Measurements from ENCODE around the gene NEBL.

NEBL gene

GRCh38 chr10:20839141-20839540 lies 58.0 kb downstream of the NEBL start:
- Mint-ChIP-seq H3K27ac (no peak overlapping the region), H3K27me3 (ENCODE audit: low read depth) (no peaks in the 10 kb centered on the region), H3K4me3 (no peak overlapping the region), H3K36me3 (ENCODE audit: low read depth) (peaks cover 55% of the 10 kb centered on the region), H3K9me3 (peaks cover 18% of the 10 kb centered on the region), H3K4me1 (no peaks in the 10 kb centered on the region)
- no peak for TF ChIP-seq CTCF (IDR thresholded peaks at IDR 0.05; ENCODE audit: unreplicated experiment in 3 of 3)

GRCh38 chr10:20836401-20836800 lies 60.7 kb downstream of the NEBL start:
- Mint-ChIP-seq H3K9me3 (peaks cover 15% of the 10 kb centered on the region), H3K27ac (no peak overlapping the region), H3K4me3 (no peak overlapping the region), H3K27me3 (ENCODE audit: low read depth) (no peaks in the 10 kb centered on the region), H3K4me1 (no peaks in the 10 kb centered on the region), H3K36me3 (ENCODE audit: low read depth) (peaks cover 50% of the 10 kb centered on the region)
- TF ChIP-seq CTCF (IDR thresholded peaks at IDR 0.05; ENCODE audit: unreplicated experiment in 3 of 3): no peak

DNA sequence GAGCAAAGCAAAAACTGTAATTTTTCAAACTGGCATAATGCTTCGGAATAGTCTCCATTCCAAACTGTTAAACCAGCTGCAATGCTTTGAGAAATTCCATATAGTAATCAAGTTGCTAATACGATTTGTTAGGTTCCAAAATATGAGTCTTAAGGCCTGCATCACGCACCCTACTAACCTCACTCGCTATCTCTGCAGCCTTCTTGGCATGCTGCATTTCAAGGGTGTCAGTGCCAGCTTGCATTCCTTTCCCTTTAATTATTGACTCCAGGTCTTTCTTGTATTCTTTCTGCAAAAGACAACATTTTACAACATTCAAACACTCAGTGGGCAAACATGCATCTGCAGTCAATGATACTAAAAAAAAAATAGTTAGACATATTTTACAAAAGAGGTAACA lies 61.8 kb downstream of the NEBL start:
- no peak for TF ChIP-seq CTCF (IDR thresholded peaks at IDR 0.05; ENCODE audit: unreplicated experiment in 3 of 3)
- Mint-ChIP-seq H3K4me3 (no peak overlapping the region), H3K36me3 (ENCODE audit: low read depth) (peaks cover 44% of the 10 kb centered on the region)

DNA sequence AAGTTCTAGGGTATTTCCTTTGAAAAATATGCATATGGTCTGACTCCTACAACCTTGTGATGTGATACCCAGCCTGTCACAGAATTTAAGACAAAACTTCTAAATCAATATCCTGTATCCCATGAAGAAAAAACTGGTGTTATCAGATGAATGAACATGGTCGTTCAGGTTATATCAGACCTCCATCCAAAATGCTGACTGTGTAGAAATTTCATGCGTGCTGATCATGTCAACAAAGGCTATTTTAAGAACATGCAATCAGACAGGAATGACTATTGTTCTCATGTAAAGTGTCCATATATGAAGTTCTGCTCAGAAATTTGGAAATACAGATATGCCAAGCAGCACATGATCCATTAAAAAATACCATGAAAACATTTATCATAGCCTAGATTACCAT lies 62.3 kb downstream of the NEBL start:
- Mint-ChIP-seq H3K36me3 (ENCODE audit: low read depth) (peaks cover 44% of the 10 kb centered on the region), H3K4me3 (no peak overlapping the region), H3K27me3 (ENCODE audit: low read depth) (no peaks in the 10 kb centered on the region), H3K9me3 (peaks cover 15% of the 10 kb centered on the region), H3K27ac (no peak overlapping the region), H3K4me1 (no peaks in the 10 kb centered on the region)
- no peak for TF ChIP-seq CTCF (IDR thresholded peaks at IDR 0.05; ENCODE audit: unreplicated experiment in 3 of 3)

More for the DNA sequence above, 61.8 kb downstream of the NEBL start:
- Mint-ChIP-seq H3K27me3 (ENCODE audit: low read depth) (no peaks in the 10 kb centered on the region), H3K9me3 (peaks cover 15% of the 10 kb centered on the region), H3K4me1 (no peaks in the 10 kb centered on the region), H3K27ac (no peak overlapping the region)

GRCh38 chr10:20822825-20823224 lies 74.3 kb downstream of the NEBL start:
- TF ChIP-seq CTCF (IDR thresholded peaks at IDR 0.05; ENCODE audit: unreplicated experiment in 3 of 3): no peak
- H3K9me3 Mint-ChIP-seq: no peaks in the 10 kb centered on the region
- H3K27ac Mint-ChIP-seq: no peak overlapping the region
- no peaks in the 10 kb centered on the region for H3K27me3 Mint-ChIP-seq (ENCODE audit: low read depth)
- peaks cover 4% of the 10 kb centered on the region for H3K36me3 Mint-ChIP-seq (ENCODE audit: low read depth)
- no peaks in the 10 kb centered on the region for H3K4me1 Mint-ChIP-seq
- no peak overlapping the region for H3K4me3 Mint-ChIP-seq

DNA sequence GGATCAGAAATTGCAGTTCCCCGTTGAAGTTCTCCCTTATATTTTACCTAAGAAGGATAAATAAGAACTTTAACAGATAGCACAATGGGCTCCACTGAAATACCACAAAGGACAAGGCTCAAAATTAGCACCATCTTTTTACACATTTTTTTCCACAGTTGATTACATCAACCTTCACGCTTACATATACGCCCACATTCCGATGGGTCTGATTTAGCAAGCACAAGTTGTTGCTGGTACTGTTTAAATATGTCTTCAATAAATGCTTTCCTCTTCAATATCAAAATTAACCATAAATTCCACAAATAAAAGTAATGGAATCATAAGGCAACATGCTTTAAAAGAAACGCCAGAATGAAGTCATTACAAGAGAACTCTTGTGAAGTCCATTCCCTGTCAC lies 79.5 kb downstream of the NEBL start:
- no peak for TF ChIP-seq CTCF (IDR thresholded peaks at IDR 0.05; ENCODE audit: unreplicated experiment in 3 of 3)
- H3K36me3 Mint-ChIP-seq (ENCODE audit: low read depth): peaks cover 4% of the 10 kb centered on the region

More for the DNA sequence above, 79.5 kb downstream of the NEBL start:
- Mint-ChIP-seq H3K9me3 (no peaks in the 10 kb centered on the region), H3K27ac (no peak overlapping the region), H3K4me3 (no peak overlapping the region), H3K27me3 (ENCODE audit: low read depth) (no peaks in the 10 kb centered on the region), H3K4me1 (no peaks in the 10 kb centered on the region)

All from nephron (organoid).